ENCODE measurements around the gene PRDM4. TPM values are rescaled to one million over a fixed set of nuclear protein-coding genes. Genes with fewer than 3 reads are reported as not detected.

The PRDM4 gene
- total and polyA plus RNA-seq, 2 of the 4 experiments (the other 2 are of a cell fraction): 20.1 to 26.7 TPM

DNA sequence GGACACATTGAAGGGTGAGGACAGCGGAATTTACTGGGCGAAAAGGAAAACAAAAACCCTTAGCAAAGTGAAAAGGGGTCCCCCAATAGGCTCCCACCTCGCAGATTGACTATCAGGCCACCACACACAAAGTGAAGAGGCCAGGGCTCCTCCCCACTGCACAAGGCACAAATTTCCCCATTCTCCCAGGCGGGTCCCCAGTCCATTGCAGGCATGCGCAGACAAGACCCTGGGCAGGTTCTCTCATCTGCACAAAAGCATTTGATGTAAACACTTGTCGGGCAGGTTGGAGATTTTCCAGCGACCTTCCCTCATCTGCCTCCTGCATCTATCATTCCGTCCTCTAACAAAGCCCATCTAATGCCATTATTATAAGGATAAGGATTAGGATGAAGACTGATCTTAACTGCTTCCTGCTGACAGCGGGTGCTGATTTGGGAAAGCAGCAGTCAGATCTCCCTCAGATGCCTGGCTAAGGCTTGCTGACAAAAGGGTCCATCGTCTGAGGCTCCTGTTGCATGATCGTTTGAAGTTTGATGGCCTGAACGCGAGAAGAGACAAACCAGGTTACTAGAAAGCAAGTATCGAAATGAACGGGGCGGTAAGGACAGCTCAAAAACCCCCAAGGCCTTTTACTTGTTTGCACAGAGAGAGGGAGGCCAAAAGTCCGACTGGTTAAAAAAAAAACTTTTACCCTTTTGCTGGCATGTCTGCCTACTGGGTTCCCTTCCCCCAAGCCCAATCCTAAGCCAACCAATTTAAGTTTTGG, 27.9 kb upstream of the PRDM4 start:
- no peaks in the 10 kb centered on the region for H3K9me3 ChIP-seq (ENCODE audit: control insufficient read depth, insufficient read depth, low read length)
- H3K27me3 ChIP-seq (ENCODE audit: control insufficient read depth, insufficient read depth, low read length): no peaks in the 10 kb centered on the region
- H2BK5ac ChIP-seq (ENCODE audit: low read depth, low read length, poor library complexity, severe bottlenecking): no peak overlapping the region
- H3K27ac ChIP-seq (ENCODE audit: insufficient read depth, low read length): no peak overlapping the region
- H3K56ac ChIP-seq (ENCODE audit: extremely low read depth, insufficient read depth, low read length): no peak overlapping the region
- H4K20me1 ChIP-seq (ENCODE audit: insufficient read depth, low read length): no peaks in the 10 kb centered on the region
- no peaks in the 10 kb centered on the region for H3K36me3 ChIP-seq (ENCODE audit: control insufficient read depth, insufficient read depth, low read length)
- H2AK5ac ChIP-seq (ENCODE audit: low read depth, low read length): no peak overlapping the region
- H3K9me1 ChIP-seq (ENCODE audit: insufficient read depth, low read length): no peaks in the 10 kb centered on the region
- WGBS, 2 experiments (ENCODE audit: extremely low coverage in 2 of 2, insufficient read length in 1 of 2): 71% methylated on average over 8 of the region's 17 CpGs; no CpG with 5 or more reads in 1 of the 2 experiments
- no peak overlapping the region for H3K4ac ChIP-seq (ENCODE audit: low read depth, low read length)
- intact Hi-C loops (cut with micrococcal nuclease) (no loop called here), in situ Hi-C loops (cut with MboI; ENCODE audit: low sequenced_read_pairs) (no loop called here), dilution Hi-C loops (cut with HindIII; ENCODE audit: low sequenced_read_pairs, unreplicated experiment) (no loop called here)
- H3K4me3 ChIP-seq (ENCODE audit: insufficient read depth, low read depth, low read length): no peak overlapping the region
- no peak overlapping the region for H4K91ac ChIP-seq (ENCODE audit: insufficient read depth, low read depth, low read length)
- H3K9ac ChIP-seq (ENCODE audit: low read depth, low read length): no peak overlapping the region
- H3K4me1 ChIP-seq (ENCODE audit: control insufficient read depth, insufficient read depth, low read length): no peaks in the 10 kb centered on the region
- no peak overlapping the region for H2AFZ ChIP-seq (replicated peaks; ENCODE audit: low read length, poor library complexity)
- TF ChIP-seq FOS (IDR thresholded peaks at IDR 0.05; ENCODE audit: low read depth, low read length) (no peak), BHLHE40 (IDR thresholded peaks at IDR 0.05; ENCODE audit: low read depth, low read length) (no peak), NFE2L2 (IDR thresholded peaks at IDR 0.05; ENCODE audit: low read depth, low read length) (no peak), MXI1 (IDR thresholded peaks at IDR 0.05; ENCODE audit: borderline replicate concordance, low read depth, low read length) (no peak), CEBPB (IDR thresholded peaks at IDR 0.05; ENCODE audit: low read depth, low read length) (no peak), POLR2A (IDR thresholded peaks at IDR 0.05; ENCODE audit: low read depth, low read length) (no peak), CHD1 (IDR thresholded peaks at IDR 0.05; ENCODE audit: low read depth, low read length) (no peak), MAZ (IDR thresholded peaks at IDR 0.05; ENCODE audit: borderline replicate concordance, low read depth, low read length) (no peak), MAFK (IDR thresholded peaks at IDR 0.05; ENCODE audit: low read depth, low read length) (no peak), SMC3 (IDR thresholded peaks at IDR 0.05; ENCODE audit: low read depth, low read length) (no peak), RAD21 (IDR thresholded peaks at IDR 0.05; ENCODE audit: low read length) (no peak), RCOR1 (IDR thresholded peaks at IDR 0.05; ENCODE audit: insufficient replicate concordance, low read length) (no peak), RFX5 (IDR thresholded peaks at IDR 0.05; ENCODE audit: low read depth, low read length) (no peak)
- TF ChIP-seq, protein P1, sequence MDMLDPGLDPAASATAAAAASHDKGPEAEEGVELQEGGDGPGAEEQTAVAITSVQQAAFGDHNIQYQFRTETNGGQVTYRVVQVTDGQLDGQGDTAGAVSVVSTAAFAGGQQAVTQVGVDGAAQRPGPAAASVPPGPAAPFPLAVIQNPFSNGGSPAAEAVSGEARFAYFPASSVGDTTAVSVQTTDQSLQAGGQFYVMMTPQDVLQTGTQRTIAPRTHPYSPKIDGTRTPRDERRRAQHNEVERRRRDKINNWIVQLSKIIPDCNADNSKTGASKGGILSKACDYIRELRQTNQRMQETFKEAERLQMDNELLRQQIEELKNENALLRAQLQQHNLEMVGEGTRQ (IDR thresholded peaks at IDR 0.05; ENCODE audit: low read depth, low read length): no peak
- TF ChIP-seq, protein P2, sequence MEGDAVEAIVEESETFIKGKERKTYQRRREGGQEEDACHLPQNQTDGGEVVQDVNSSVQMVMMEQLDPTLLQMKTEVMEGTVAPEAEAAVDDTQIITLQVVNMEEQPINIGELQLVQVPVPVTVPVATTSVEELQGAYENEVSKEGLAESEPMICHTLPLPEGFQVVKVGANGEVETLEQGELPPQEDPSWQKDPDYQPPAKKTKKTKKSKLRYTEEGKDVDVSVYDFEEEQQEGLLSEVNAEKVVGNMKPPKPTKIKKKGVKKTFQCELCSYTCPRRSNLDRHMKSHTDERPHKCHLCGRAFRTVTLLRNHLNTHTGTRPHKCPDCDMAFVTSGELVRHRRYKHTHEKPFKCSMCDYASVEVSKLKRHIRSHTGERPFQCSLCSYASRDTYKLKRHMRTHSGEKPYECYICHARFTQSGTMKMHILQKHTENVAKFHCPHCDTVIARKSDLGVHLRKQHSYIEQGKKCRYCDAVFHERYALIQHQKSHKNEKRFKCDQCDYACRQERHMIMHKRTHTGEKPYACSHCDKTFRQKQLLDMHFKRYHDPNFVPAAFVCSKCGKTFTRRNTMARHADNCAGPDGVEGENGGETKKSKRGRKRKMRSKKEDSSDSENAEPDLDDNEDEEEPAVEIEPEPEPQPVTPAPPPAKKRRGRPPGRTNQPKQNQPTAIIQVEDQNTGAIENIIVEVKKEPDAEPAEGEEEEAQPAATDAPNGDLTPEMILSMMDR (conservative IDR thresholded peaks at IDR 0.05; ENCODE audit: low read depth, low read length): no peak
- TF ChIP-seq, protein P3, sequence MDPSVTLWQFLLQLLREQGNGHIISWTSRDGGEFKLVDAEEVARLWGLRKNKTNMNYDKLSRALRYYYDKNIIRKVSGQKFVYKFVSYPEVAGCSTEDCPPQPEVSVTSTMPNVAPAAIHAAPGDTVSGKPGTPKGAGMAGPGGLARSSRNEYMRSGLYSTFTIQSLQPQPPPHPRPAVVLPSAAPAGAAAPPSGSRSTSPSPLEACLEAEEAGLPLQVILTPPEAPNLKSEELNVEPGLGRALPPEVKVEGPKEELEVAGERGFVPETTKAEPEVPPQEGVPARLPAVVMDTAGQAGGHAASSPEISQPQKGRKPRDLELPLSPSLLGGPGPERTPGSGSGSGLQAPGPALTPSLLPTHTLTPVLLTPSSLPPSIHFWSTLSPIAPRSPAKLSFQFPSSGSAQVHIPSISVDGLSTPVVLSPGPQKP (IDR thresholded peaks at IDR 0.05; ENCODE audit: borderline replicate concordance, low read depth, low read length): no peak
- BruUV-seq (replicated peaks): no TSS peak
- H3K23ac ChIP-seq (ENCODE audit: low read depth, low read length): no peak overlapping the region
- ChIA-PET CTCF (no interaction called here), POLR2A (ENCODE audit: unreplicated experiment) (no interaction called here)
- no peak overlapping the region for H4K5ac ChIP-seq (ENCODE audit: low read depth, low read length)
- H4K8ac ChIP-seq (ENCODE audit: low read depth in 2 of 2, low read length in 2 of 2): no peak overlapping the region
- no peak overlapping the region for H2BK15ac ChIP-seq (ENCODE audit: low read depth, low read length)
- H3K79me1 ChIP-seq (ENCODE audit: low read depth in 1 of 2, low read length in 2 of 2): no peaks in the 10 kb centered on the region
- no peak overlapping the region for H2BK20ac ChIP-seq (ENCODE audit: low read depth, low read length)
- DNase-seq (no peak), ATAC-seq (ENCODE audit: low read depth) (no peak)
- peak overlapping the region; percentile 42 for H2AK9ac ChIP-seq (replicated peaks; ENCODE audit: low read depth, low read length, poor library complexity)
- H2BK120ac ChIP-seq (ENCODE audit: low read depth, low read length): no peak overlapping the region
- H3K18ac ChIP-seq (ENCODE audit: low read depth, low read length): no peak overlapping the region
- H3K14ac ChIP-seq (replicated peaks; ENCODE audit: low read depth, low read length): no peak overlapping the region
- H3K4me2 ChIP-seq (ENCODE audit: low read depth, low read length): no peak overlapping the region
